HL-60/S4 treated with retinoic acid at 250 ng/mL for 4 days and 3 days (cell line): ENCODE results near the gene ACER2.

Experiments
- in situ Hi-C: fragments of 300-500 bp; cut with MboI; formaldehyde crosslinking; loops from 2 replicates; pipeline ENCODE4 v1.7.0; 2022; ENCODE audit warnings: low sequenced_read_pairs

Gene ACER2

GRCh38 chr9:19481971-19482404 is 73.2 kb downstream of the ACER2 start:
- in situ Hi-C loops, result no loop called here

- in situ Hi-C loops, result no loop called here
Measured at GRCh38 chr9:19484699-19485098, 75.9 kb downstream of the ACER2 start.

- in situ Hi-C loops, result no loop called here
Measured at GRCh38 chr9:19485193-19485592, 76.4 kb downstream of the ACER2 start.

- in situ Hi-C loops, result no loop called here
Measured at GRCh38 chr9:19486803-19487202, 78.0 kb downstream of the ACER2 start.

- in situ Hi-C loops, result no loop called here
Measured at GRCh38 chr9:19488721-19489120, 79.9 kb downstream of the ACER2 start.

- in situ Hi-C loops, result no loop called here
Measured at GRCh38 chr9:19490269-19490668, 81.5 kb downstream of the ACER2 start.

GRCh38 chr9:19490828-19491227 is 82.0 kb downstream of the ACER2 start:
- in situ Hi-C loops, result no loop called here

- in situ Hi-C loops, result no loop called here
Measured at GRCh38 chr9:19492775-19493173, 84.0 kb downstream of the ACER2 start.

GRCh38 chr9:19493174-19493811 is 84.5 kb downstream of the ACER2 start:
- in situ Hi-C loops, result no loop called here

- in situ Hi-C loops, result no loop called here
Measured at GRCh38 chr9:19493876-19494275, 85.1 kb downstream of the ACER2 start.

GRCh38 chr9:19495186-19496028 is 86.6 kb downstream of the ACER2 start:
- in situ Hi-C loops, result no loop called here

- in situ Hi-C loops, result no loop called here
Measured at GRCh38 chr9:19496321-19497050, 87.7 kb downstream of the ACER2 start.

GRCh38 chr9:19497276-19497675 is 88.5 kb downstream of the ACER2 start:
- in situ Hi-C loops, result no loop called here

GRCh38 chr9:19498015-19498414 is 89.2 kb downstream of the ACER2 start:
- in situ Hi-C loops, result no loop called here
